Neutrophil (primary cell): ENCODE measurements around the gene LDOC1.

Experiments used
- H3K27ac ChIP-seq: fragments of 200-600 bp; sonication (generic); 2 replicates; pipeline ENCODE4 v1.5.1; 2016; ENCODE audit warnings: mild to moderate bottlenecking, moderate library complexity
- H3K27me3 ChIP-seq: fragments of 200-600 bp; sonication (generic); 2 replicates; pipeline ENCODE4 v1.6.0; 2016; ENCODE audit warnings: mild to moderate bottlenecking
- H3K36me3 ChIP-seq: fragments of 200-600 bp; sonication (generic); 2 replicates; pipeline ENCODE4 v1.5.1; 2017
- H3K4me1 ChIP-seq, 2 experiments: fragments of 200-600 bp in 1 of 2; sonication (generic) in 1 of 2; 1 replicate in 1 of 2; 2 replicates in 1 of 2; pipeline versions ENCODE4 v1.5.1 to v1.6.1; 2013 to 2016; ENCODE audit warnings: low read depth in 1 of 2, low read length in 1 of 2, mild to moderate bottlenecking in 1 of 2, moderate library complexity in 1 of 2; ENCODE audit not compliant: control insufficient read depth in 1 of 2, insufficient read depth in 1 of 2
- H3K4me3 ChIP-seq, 2 experiments: fragments of 200-600 bp in 1 of 2; sonication (generic) in 1 of 2; 1 replicate in 1 of 2; 2 replicates in 1 of 2; pipeline ENCODE4 v1.5.1; 2013 to 2016; ENCODE audit warnings: low read depth in 1 of 2, low read length in 1 of 2, mild to moderate bottlenecking in 1 of 2, moderate library complexity in 1 of 2
- H3K9me3 ChIP-seq: fragments of 200-600 bp; sonication (generic); 2 replicates; pipeline ENCODE4 v1.5.1; 2016
- TF ChIP-seq, protein P1 (sequence below): fragments of 200-600 bp; sonication (generic); IDR thresholded peaks from 2 replicates; pipeline ENCODE4 v1.5.1; 2016; ENCODE audit warnings: antibody characterized with exemption

The LDOC1 gene

DNA sequence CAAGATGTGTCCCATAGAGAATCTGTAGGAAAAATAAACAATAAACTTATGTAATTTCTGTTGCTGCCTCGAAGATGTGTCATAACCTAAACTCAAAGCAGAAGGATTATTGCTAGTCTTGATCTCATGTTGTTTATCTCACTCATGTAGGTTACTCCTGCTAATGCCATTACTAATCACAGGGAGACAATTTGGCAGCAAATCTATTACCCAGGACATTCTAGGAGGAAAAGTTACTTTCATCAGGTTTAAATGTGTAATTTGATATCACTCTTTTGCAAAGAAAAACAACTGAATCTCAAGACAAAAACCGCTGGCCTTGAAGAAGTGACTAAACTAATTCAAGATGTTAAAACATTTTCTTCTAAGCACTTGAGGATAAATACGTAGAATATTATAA is 34.0 kb downstream of the LDOC1 start:
- Histone ChIP-seq H3K36me3 (no peaks in the 10 kb centered on the region), H3K9me3 (no peaks in the 10 kb centered on the region), H3K27me3 (no peaks in the 10 kb centered on the region), H3K4me1 (no peaks in the 10 kb centered on the region), H3K27ac (no peak overlapping the region), H3K4me3 (no peak overlapping the region)
- TF ChIP-seq, protein P1, sequence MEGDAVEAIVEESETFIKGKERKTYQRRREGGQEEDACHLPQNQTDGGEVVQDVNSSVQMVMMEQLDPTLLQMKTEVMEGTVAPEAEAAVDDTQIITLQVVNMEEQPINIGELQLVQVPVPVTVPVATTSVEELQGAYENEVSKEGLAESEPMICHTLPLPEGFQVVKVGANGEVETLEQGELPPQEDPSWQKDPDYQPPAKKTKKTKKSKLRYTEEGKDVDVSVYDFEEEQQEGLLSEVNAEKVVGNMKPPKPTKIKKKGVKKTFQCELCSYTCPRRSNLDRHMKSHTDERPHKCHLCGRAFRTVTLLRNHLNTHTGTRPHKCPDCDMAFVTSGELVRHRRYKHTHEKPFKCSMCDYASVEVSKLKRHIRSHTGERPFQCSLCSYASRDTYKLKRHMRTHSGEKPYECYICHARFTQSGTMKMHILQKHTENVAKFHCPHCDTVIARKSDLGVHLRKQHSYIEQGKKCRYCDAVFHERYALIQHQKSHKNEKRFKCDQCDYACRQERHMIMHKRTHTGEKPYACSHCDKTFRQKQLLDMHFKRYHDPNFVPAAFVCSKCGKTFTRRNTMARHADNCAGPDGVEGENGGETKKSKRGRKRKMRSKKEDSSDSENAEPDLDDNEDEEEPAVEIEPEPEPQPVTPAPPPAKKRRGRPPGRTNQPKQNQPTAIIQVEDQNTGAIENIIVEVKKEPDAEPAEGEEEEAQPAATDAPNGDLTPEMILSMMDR = no peak

DNA sequence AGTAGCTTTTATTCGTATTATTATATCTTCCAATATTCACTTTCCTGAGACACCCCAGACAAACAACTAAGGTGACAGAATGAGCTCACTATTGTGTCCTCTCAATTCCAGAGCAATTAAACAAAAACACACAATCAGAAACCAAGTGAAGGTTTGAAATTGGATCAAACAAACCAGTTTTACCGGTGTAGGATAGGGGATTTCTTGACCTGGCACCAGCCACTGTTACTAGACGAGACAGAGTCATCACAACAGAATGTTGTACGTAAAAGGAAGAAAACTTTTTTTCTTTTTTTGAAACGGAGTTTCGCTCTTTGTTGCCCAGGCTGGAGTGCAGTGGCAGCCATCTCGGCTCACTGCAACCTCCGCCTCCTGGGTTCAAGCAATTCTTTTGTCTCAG is 43.7 kb downstream of the LDOC1 start:
- TF ChIP-seq, protein P1 = no peak
- Histone ChIP-seq H3K27me3 (no peaks in the 10 kb centered on the region), H3K4me1 (no peaks in the 10 kb centered on the region), H3K27ac (no peak overlapping the region), H3K36me3 (no peaks in the 10 kb centered on the region), H3K4me3 (no peak overlapping the region), H3K9me3 (no peaks in the 10 kb centered on the region)

DNA sequence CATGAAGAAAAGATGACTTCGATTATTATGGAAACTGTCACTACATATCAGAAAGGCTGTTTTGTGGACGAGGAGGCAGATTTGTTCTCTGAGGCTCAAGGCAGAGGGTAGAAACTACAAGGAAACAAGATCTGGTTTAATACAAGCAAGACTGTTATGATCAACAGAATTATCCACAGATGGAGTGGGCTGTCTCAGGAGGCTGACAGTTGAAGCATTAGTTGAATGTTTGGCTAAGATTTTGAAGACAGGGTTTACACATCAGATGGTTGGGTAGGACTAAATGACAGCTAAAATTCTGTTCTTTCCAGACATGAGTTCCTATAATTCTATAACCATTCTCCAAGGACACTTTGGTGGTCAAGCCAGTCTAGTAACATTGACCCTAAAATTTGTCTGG is 49.8 kb downstream of the LDOC1 start:
- Histone ChIP-seq H3K27me3 (no peaks in the 10 kb centered on the region), H3K4me1 (no peaks in the 10 kb centered on the region), H3K4me3 (no peak overlapping the region), H3K36me3 (no peaks in the 10 kb centered on the region), H3K27ac (no peak overlapping the region), H3K9me3 (no peaks in the 10 kb centered on the region)
- TF ChIP-seq, protein P1 = no peak
